Body of pancreas (tissue), 4 donors: ENCODE results near the gene HELZ.

ENCODE experiments used
- CTCF ChIP-seq, 7 experiments: fragments of 450-650 bp in 4 of 7; fragments of 200-600 bp in 3 of 7; sonication (generic) in 3 of 7; IDR thresholded peaks; one replicate each; pipeline ENCODE4 v1.5.1; 2016 to 2019; ENCODE audit warnings: antibody characterized with exemption in 7 of 7
- POLR2A ChIP-seq, 3 donors: fragments of 450-650 bp; IDR thresholded peaks; one replicate each; pipeline ENCODE4 v1.6.1; 2016; ENCODE audit warnings: antibody characterized with exemption in 3 of 3, mild to moderate bottlenecking in 2 of 3

- TF ChIP-seq CTCF (IDR thresholded peaks at IDR 0.05) (no peak), POLR2A (IDR thresholded peaks at IDR 0.05) (no peak)
These were observed 173.4 kb downstream of the HELZ start for GRCh38 chr17:67071595-67071994.
